K562 (cell line): Measurements from ENCODE around the gene SPTLC3. TPM values are rescaled to one million over a fixed set of nuclear protein-coding genes. Genes with fewer than 3 reads are reported as not detected.

Source experiments
- ATAC-seq: fragments of 200-7000 bp; cut with Tn5 transposase; 3 replicates; pipeline ENCODE4 v1.9.1; 2020; ENCODE audit warnings: moderate library complexity
- BruUV-seq: library from RNA; stranded (reverse); fragments of 400-500 nt; replicated peaks from 2 replicates; lab custom pipeline; 2021; lab: Mats Ljungman, UMichigan
- CTCF ChIA-PET: fragments of 300-600 bp; formaldehyde crosslinking; extraction: SDS; loops from one replicate; lab custom pipeline; 2021; ENCODE audit warnings: low intra/inter-chr PET ratio; lab: Yijun Ruan, JAX
- POLR2A ChIA-PET: fragments of 300-600, 350-650 bp; sonication (Branson Sonifier 250); formaldehyde crosslinking; extraction: SDS; loops from one replicate; lab custom pipeline; 2021; ENCODE audit warnings: antibody characterized with exemption, inconsistent platforms; lab: Yijun Ruan, JAX
- DNase-seq, 4 experiments: peaks; one replicate each; pipeline versions ENCODE4 v3.0.0 to v3.0.0-alpha.2; 2011 to 2018; ENCODE audit warnings: low spot score in 3 of 4, mixed read lengths in 3 of 4; ENCODE audit errors: extremely low read depth in 1 of 4
- FAIRE-seq: peaks from 2 replicates; lab custom pipeline; 2011; peaks lifted over from hg19 to GRCh38; lab: Jason Lieb, UNC
- H2AFZ ChIP-seq: 2 replicates; pipeline ENCODE4 v1.6.0; 2011; ENCODE audit warnings: low read depth, low read length, control low read depth, inconsistent platforms
- H3K27ac ChIP-seq: fragments of 200-600 bp; 3 replicates; pipeline ENCODE4 v1.8.0; 2011; ENCODE audit warnings: low read depth, mild to moderate bottlenecking, control low read depth, inconsistent platforms, low read length, moderate library complexity, mixed read lengths; ENCODE audit errors: extremely low read depth
- H3K27me3 ChIP-seq, 2 experiments: fragments of 300-600 bp in 1 of 2; 2 replicates in 1 of 2; 3 replicates in 1 of 2; pipeline versions ENCODE4 v1.6.0 to v1.8.0; 2011; ENCODE audit warnings: inconsistent platforms in 2 of 2, low read length in 2 of 2, mild to moderate bottlenecking in 1 of 2, mixed read lengths in 1 of 2, moderate library complexity in 1 of 2; ENCODE audit not compliant: control insufficient read depth in 2 of 2, insufficient read depth in 2 of 2
- H3K36me3 ChIP-seq: fragments of 300-600 bp; 3 replicates; pipeline ENCODE4 v1.8.0; 2011; ENCODE audit warnings: mild to moderate bottlenecking, low read length, inconsistent platforms; ENCODE audit not compliant: control insufficient read depth, insufficient read depth
- H3K4me1 ChIP-seq, 2 experiments: fragments of 200-600 bp in 1 of 2; replicated peaks in 1 of 2; 2 replicates in 1 of 2; 3 replicates in 1 of 2; pipeline versions ENCODE4 v1.5.1 to v1.8.0; 2011; ENCODE audit warnings: inconsistent platforms in 2 of 2, low read length in 2 of 2, mild to moderate bottlenecking in 1 of 2, mixed read lengths in 1 of 2, moderate library complexity in 1 of 2; ENCODE audit not compliant: control insufficient read depth in 2 of 2, insufficient read depth in 2 of 2
- H3K4me2 ChIP-seq: 2 replicates; pipeline ENCODE4 v1.6.1; 2011; ENCODE audit warnings: low read length, control low read depth, inconsistent platforms, mixed read lengths; ENCODE audit not compliant: insufficient read depth
- H3K4me3 ChIP-seq: fragments of 200-600 bp; sonication (generic), shearing (Covaris generic); 2 replicates; pipeline ENCODE4 v1.5.1; 2016; ENCODE audit warnings: control low read depth, inconsistent platforms
- H3K79me2 ChIP-seq: fragments of 200-600 bp; 3 replicates; pipeline ENCODE4 v1.8.0; 2011; ENCODE audit warnings: low read length, inconsistent platforms; ENCODE audit not compliant: control insufficient read depth, insufficient read depth
- H3K9ac ChIP-seq, 2 experiments: 2 replicates each; pipeline versions ENCODE4 v1.6.0 to v1.6.1; 2011; ENCODE audit warnings: low read depth in 2 of 2, low read length in 2 of 2, control low read depth in 1 of 2, inconsistent platforms in 1 of 2, mild to moderate bottlenecking in 1 of 2, mixed read lengths in 1 of 2; ENCODE audit not compliant: insufficient read depth in 1 of 2
- H3K9me1 ChIP-seq: one replicate; pipeline ENCODE4 v1.6.0; 2011; ENCODE audit warnings: inconsistent platforms, mild to moderate bottlenecking, low read length, moderate library complexity; ENCODE audit not compliant: control insufficient read depth, insufficient read depth
- H3K9me3 ChIP-seq: replicated peaks from 2 replicates; pipeline ENCODE4 v1.5.1; 2011; ENCODE audit warnings: low read depth, low read length, inconsistent platforms; ENCODE audit not compliant: control insufficient read depth, insufficient read depth
- H4K20me1 ChIP-seq: replicated peaks from 2 replicates; pipeline ENCODE4 v1.6.1; 2011; ENCODE audit warnings: low read length, inconsistent platforms, mixed read lengths; ENCODE audit not compliant: control insufficient read depth, insufficient read depth
- ASH1L ChIP-seq: fragments of 450-650 bp; IDR thresholded peaks from 2 replicates; pipeline ENCODE4 v1.6.1; 2018; ENCODE audit warnings: borderline replicate concordance, mild to moderate bottlenecking, low read depth; ENCODE audit not compliant: partially characterized antibody
- BCL6 ChIP-seq: fragments of 250-450 bp; sonication (Bioruptor Pico); IDR thresholded peaks from 2 replicates; pipeline ENCODE4 v1.4.0; 2020
- CBX8 ChIP-seq: fragments of 200-600 bp; sonication (generic); IDR thresholded peaks from 2 replicates; pipeline ENCODE4 v1.6.1; 2012; ENCODE audit warnings: borderline replicate concordance, mixed run types, low read depth, mild to moderate bottlenecking, moderate library complexity, mixed read lengths, low read length, control low read depth, inconsistent platforms; ENCODE audit not compliant: poor library complexity, severe bottlenecking; ENCODE audit errors: extremely low read depth
- CCAR2 ChIP-seq: fragments of 200-400 bp; formaldehyde crosslinking; IDR thresholded peaks from 2 replicates; pipeline ENCODE4 v1.6.1; 2017; ENCODE audit warnings: mild to moderate bottlenecking, low read depth, low read length
- HDAC6 ChIP-seq: IDR thresholded peaks from 2 replicates; pipeline ENCODE4 v1.6.1; 2012; ENCODE audit warnings: low read depth, mild to moderate bottlenecking, control low read depth, inconsistent platforms, low read length, moderate library complexity
- HMG20B ChIP-seq: fragments of 250-450 bp; sonication (Bioruptor Pico); IDR thresholded peaks from 2 replicates; pipeline ENCODE4 v1.5.0; 2021; ENCODE audit warnings: mild to moderate bottlenecking
- LEF1 ChIP-seq: fragments of 450-650 bp; IDR thresholded peaks from 2 replicates; pipeline ENCODE4 v1.6.1; 2016; ENCODE audit warnings: mild to moderate bottlenecking
- RBM39 ChIP-seq: fragments of 200-400 bp; formaldehyde crosslinking; optimal IDR thresholded peaks from 2 replicates; pipeline ENCODE3; 2018; ENCODE audit warnings: low read depth, low read length
- SIX5 ChIP-seq, 2 experiments: IDR thresholded peaks; 2 replicates each; pipeline ENCODE4 v1.6.1; 2011; ENCODE audit warnings: low read length in 2 of 2, borderline replicate concordance in 1 of 2, low read depth in 1 of 2, mild to moderate bottlenecking in 1 of 2, moderate library complexity in 1 of 2; ENCODE audit not compliant: insufficient read depth in 1 of 2
- XRCC3 ChIP-seq: fragments of 450-650 bp; IDR thresholded peaks from 2 replicates; pipeline ENCODE4 v1.6.1; 2017; ENCODE audit warnings: mild to moderate bottlenecking, moderate library complexity
- ZBTB17 ChIP-seq: fragments of 450-650 bp; formaldehyde crosslinking; IDR thresholded peaks from 2 replicates; pipeline ENCODE4 v1.4.0; 2020; ENCODE audit warnings: mild to moderate bottlenecking
- ZNF347 ChIP-seq: fragments of 450-650 bp; formaldehyde crosslinking; IDR thresholded peaks from 2 replicates; pipeline ENCODE4 v1.4.0; 2020; ENCODE audit warnings: low read depth, mild to moderate bottlenecking, moderate library complexity
- ZNF41 ChIP-seq: fragments of 250-450 bp; sonication (Bioruptor Pico); conservative IDR thresholded peaks from 2 replicates; pipeline ENCODE4 v1.4.0; 2020; ENCODE audit warnings: mild to moderate bottlenecking
- ZNF561 ChIP-seq: fragments of 450-650 bp; formaldehyde crosslinking; conservative IDR thresholded peaks from 2 replicates; pipeline ENCODE4 v1.4.0; 2020; ENCODE audit warnings: mild to moderate bottlenecking, moderate library complexity
- WGBS: fragments of 100-300 bp; shearing (Covaris generic); methylation state at CpG from one replicate; pipeline ENCODE4 v1.1.6; 2016; ENCODE audit warnings: low coverage, mixed read lengths; ENCODE audit not compliant: insufficient coverage; ENCODE audit errors: missing lambda C conversion rate; 5-methylcytosine and 5-hydroxymethylcytosine counted together
- in situ Hi-C: fragments of 300-500 bp; cut with MboI; formaldehyde crosslinking; loops from 4 replicates; pipeline ENCODE4 v1.15.0; 2018; ENCODE audit warnings: inconsistent platforms, mixed read lengths
- intact Hi-C: fragments of 100-400 bp; cut with micrococcal nuclease; formaldehyde crosslinking; loops from 2 replicates; pipeline ENCODE4 v1.14.2; 2022
- polyA plus RNA-seq, 8 experiments: library from polyadenylated mRNA; depleted of rRNA in 4 of 8; stranded (reverse) in 5 of 8; unstranded in 3 of 8; fragments of >200 nt; fragmentation: Nextera tagmentation in 2 of 8; fragmentation: Illumina TruSeq in 1 of 8; extraction: Ambion mirVana in 2 of 8; extraction: Trizol in 1 of 8; gene quantifications; 2 replicates each; pipeline versions ENCODE4 v1.2.1 to v1.2.3, GENCODE V29; 2011 to 2014; ENCODE audit warnings: inconsistent platforms in 1 of 8, missing spikeins in 1 of 8
- total RNA-seq, 7 experiments: library from RNA; depleted of rRNA in 6 of 7; stranded (reverse); fragments of >200 nt in 6 of 7; fragmentation: Illumina TruSeq in 2 of 7; extraction: Trizol in 2 of 7; gene quantifications; 2 replicates each; pipeline versions ENCODE4 v1.2.1 to v1.2.3, GENCODE V29; 2011 to 2021; ENCODE audit warnings: low replicate concordance in 1 of 7
- TF ChIP-seq, protein P1 (sequence below): fragments of 450-650 bp; formaldehyde crosslinking; IDR thresholded peaks from 2 replicates; pipeline ENCODE4 v1.4.0; 2020; ENCODE audit warnings: mild to moderate bottlenecking, mixed read lengths
- TF ChIP-seq, protein P2 (sequence below), 3 experiments: IDR thresholded peaks in 2 of 3; conservative IDR thresholded peaks in 1 of 3; 2 replicates each; pipeline ENCODE4 v1.5.1; 2011 to 2012; ENCODE audit warnings: low read length in 3 of 3, mild to moderate bottlenecking in 3 of 3, control low read depth in 2 of 3, improper control_type of control experiment in 1 of 3, inconsistent platforms in 1 of 3, low read depth in 1 of 3, mixed read lengths in 1 of 3, moderate library complexity in 1 of 3; ENCODE audit not compliant: insufficient read depth in 2 of 3

SPTLC3 gene
- total and polyA plus RNA-seq, 9 of the 15 experiments (the other 6 are each of a cell fraction or from before 2014, with no cell fraction given) = not detected

DNA sequence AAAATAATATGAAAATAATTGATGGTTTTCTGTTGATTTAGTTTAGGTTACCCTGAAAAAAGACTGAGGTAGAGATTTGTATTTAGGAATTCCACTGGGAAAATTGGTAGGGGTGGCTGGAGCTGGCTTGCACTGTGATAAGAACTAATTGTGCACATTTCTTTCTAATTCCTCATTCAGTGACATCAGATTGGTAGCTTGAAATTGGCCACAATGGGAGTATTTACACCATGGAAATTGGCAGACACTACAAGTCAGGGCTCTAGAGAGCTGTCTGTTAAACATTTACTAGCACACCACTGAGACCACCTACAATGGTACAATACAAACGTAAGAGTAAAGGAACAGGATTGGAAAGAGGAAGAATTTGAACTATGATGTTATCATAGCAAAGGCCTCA is 160.3 kb downstream of the SPTLC3 start (continued):
- TF ChIP-seq SIX5 (IDR thresholded peaks at IDR 0.05; ENCODE audit: borderline replicate concordance in 1 of 2, insufficient read depth in 1 of 2, low read depth in 1 of 2, low read length in 2 of 2) = no peak
- TF ChIP-seq LEF1 = no peak
- TF ChIP-seq CCAR2 = no peak
- no peak for TF ChIP-seq HMG20B

DNA sequence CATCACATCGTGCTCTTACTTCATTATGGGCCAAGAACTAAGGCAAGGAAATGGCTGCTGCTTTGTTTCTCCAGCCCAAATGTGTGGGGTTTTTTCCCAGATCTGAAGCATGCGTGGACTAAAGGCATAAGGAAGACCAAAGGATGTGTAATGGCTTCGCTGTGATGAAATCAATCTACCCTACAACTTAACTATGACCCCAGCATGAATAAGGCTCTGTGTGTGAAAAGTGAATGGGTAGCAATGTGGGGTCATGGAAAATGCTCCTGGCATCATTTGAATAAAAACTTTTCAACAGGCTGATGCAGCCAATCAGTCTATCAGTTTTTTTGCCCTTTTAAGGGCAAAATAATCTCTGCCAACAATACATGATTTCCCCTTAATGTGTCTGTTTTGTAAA is 162.0 kb downstream of the SPTLC3 start:
- 0% methylated on average over 3 of the region's 3 CpGs for WGBS
- no peaks in the 10 kb centered on the region for H3K27me3 ChIP-seq
- H3K9ac ChIP-seq = no peak overlapping the region
- no peaks in the 10 kb centered on the region for H3K9me3 ChIP-seq
- ATAC-seq = no peak
- no peak overlapping the region for H3K4me3 ChIP-seq
- no peaks in the 10 kb centered on the region for H3K4me1 ChIP-seq
- H3K36me3 ChIP-seq = no peaks in the 10 kb centered on the region
- H4K20me1 ChIP-seq = no peaks in the 10 kb centered on the region
- no peak overlapping the region for H3K27ac ChIP-seq
- no peaks in the 10 kb centered on the region for H3K79me2 ChIP-seq
- no TSS peak for BruUV-seq
- H3K4me2 ChIP-seq = no peak overlapping the region
- no peaks in the 10 kb centered on the region for H3K9me1 ChIP-seq
- no peak for FAIRE-seq
- in situ Hi-C loops (no loop called here), intact Hi-C loops (no loop called here)
- DNase-seq = no peak
- CTCF ChIA-PET = no interaction called here
- POLR2A ChIA-PET = no interaction called here
- no peak overlapping the region for H2AFZ ChIP-seq
- TF ChIP-seq ZBTB17 (CRISPR knock-in tag) (no peak), ZNF41 (no peak), XRCC3 (no peak), BCL6 (no peak), RBM39 (no peak), CBX8 (no peak), HDAC6 (no peak), ZNF561 (CRISPR knock-in tag) (no peak), ZNF347 (no peak), ASH1L (no peak)
- TF ChIP-seq, protein P1, sequence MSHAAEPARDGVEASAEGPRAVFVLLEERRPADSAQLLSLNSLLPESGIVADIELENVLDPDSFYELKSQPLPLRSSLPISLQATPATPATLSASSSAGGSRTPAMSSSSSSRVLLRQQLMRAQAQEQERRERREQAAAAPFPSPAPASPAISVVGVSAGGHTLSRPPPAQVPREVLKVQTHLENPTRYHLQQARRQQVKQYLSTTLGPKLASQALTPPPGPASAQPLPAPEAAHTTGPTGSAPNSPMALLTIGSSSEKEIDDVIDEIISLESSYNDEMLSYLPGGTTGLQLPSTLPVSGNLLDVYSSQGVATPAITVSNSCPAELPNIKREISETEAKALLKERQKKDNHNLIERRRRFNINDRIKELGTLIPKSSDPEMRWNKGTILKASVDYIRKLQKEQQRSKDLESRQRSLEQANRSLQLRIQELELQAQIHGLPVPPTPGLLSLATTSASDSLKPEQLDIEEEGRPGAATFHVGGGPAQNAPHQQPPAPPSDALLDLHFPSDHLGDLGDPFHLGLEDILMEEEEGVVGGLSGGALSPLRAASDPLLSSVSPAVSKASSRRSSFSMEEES = no peak
- TF ChIP-seq, protein P2, sequence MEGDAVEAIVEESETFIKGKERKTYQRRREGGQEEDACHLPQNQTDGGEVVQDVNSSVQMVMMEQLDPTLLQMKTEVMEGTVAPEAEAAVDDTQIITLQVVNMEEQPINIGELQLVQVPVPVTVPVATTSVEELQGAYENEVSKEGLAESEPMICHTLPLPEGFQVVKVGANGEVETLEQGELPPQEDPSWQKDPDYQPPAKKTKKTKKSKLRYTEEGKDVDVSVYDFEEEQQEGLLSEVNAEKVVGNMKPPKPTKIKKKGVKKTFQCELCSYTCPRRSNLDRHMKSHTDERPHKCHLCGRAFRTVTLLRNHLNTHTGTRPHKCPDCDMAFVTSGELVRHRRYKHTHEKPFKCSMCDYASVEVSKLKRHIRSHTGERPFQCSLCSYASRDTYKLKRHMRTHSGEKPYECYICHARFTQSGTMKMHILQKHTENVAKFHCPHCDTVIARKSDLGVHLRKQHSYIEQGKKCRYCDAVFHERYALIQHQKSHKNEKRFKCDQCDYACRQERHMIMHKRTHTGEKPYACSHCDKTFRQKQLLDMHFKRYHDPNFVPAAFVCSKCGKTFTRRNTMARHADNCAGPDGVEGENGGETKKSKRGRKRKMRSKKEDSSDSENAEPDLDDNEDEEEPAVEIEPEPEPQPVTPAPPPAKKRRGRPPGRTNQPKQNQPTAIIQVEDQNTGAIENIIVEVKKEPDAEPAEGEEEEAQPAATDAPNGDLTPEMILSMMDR (IDR thresholded peaks at IDR 0.05 in 2 of 3, conservative IDR thresholded peaks at IDR 0.05 in 1 of 3; ENCODE audit: insufficient read depth in 2 of 3, low read depth in 1 of 3, low read length in 3 of 3) = no peak
